Epithelial cell of proximal tubule (primary cell): ENCODE results near the gene RPL7L1. TPM values are rescaled to one million over a fixed set of nuclear protein-coding genes. Genes with fewer than 3 reads are reported as not detected.

Experiments used
- DNase-seq: peaks from one replicate; pipeline ENCODE4 v3.0.0-alpha.2; 2011; ENCODE audit warnings: low read depth
- H3K4me3 ChIP-seq: 2 replicates; pipeline ENCODE4 v1.5.1; 2011; ENCODE audit warnings: low read depth, mild to moderate bottlenecking, low read length
- total RNA-seq: library from RNA; depleted of rRNA; stranded (reverse); fragments of >200 nt; gene quantifications from 2 replicates; pipeline ENCODE4 v1.2.3, GENCODE V29; 2015
- TF ChIP-seq, protein P1 (sequence below): conservative IDR thresholded peaks from 2 replicates; pipeline ENCODE4 v1.5.1; 2012; ENCODE audit warnings: low read depth, mild to moderate bottlenecking, low read length

Gene RPL7L1
- total RNA-seq, 1 donor from 2014 or later = 95.0 TPM

DNA sequence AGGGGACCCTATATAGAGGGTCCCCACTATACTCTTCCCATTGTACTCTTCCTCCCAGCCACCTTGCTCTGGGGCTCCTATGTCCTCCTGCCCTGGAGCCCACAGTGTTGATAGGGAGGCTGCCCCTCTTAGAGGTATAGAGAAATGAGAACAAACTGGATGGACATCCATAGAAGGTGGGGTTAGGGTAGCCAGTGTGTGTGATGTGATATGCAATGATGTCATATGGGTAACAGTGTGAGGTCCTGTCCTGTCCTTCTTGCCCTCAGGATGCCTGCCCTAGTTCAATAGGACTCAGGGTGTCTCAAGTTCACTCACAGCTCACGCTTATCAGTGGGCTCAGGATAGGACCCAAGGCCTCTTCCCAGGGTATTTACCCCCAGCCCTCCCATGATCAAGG, 36.9 kb downstream of the RPL7L1 start:
- H3K4me3 ChIP-seq = no peak overlapping the region
- TF ChIP-seq, protein P1, sequence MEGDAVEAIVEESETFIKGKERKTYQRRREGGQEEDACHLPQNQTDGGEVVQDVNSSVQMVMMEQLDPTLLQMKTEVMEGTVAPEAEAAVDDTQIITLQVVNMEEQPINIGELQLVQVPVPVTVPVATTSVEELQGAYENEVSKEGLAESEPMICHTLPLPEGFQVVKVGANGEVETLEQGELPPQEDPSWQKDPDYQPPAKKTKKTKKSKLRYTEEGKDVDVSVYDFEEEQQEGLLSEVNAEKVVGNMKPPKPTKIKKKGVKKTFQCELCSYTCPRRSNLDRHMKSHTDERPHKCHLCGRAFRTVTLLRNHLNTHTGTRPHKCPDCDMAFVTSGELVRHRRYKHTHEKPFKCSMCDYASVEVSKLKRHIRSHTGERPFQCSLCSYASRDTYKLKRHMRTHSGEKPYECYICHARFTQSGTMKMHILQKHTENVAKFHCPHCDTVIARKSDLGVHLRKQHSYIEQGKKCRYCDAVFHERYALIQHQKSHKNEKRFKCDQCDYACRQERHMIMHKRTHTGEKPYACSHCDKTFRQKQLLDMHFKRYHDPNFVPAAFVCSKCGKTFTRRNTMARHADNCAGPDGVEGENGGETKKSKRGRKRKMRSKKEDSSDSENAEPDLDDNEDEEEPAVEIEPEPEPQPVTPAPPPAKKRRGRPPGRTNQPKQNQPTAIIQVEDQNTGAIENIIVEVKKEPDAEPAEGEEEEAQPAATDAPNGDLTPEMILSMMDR = no peak
- DNase-seq = no peak

GRCh38 chr6:42921801-42922200, 42.4 kb downstream of the RPL7L1 start:
- no peak for DNase-seq
- TF ChIP-seq, protein P1 = no peak
- H3K4me3 ChIP-seq = no peak overlapping the region

- TF ChIP-seq, protein P1 = no peak
- H3K4me3 ChIP-seq = no peak overlapping the region
- no peak for DNase-seq
Measured at GRCh38 chr6:42923666-42924065, 44.2 kb downstream of the RPL7L1 start.

DNA sequence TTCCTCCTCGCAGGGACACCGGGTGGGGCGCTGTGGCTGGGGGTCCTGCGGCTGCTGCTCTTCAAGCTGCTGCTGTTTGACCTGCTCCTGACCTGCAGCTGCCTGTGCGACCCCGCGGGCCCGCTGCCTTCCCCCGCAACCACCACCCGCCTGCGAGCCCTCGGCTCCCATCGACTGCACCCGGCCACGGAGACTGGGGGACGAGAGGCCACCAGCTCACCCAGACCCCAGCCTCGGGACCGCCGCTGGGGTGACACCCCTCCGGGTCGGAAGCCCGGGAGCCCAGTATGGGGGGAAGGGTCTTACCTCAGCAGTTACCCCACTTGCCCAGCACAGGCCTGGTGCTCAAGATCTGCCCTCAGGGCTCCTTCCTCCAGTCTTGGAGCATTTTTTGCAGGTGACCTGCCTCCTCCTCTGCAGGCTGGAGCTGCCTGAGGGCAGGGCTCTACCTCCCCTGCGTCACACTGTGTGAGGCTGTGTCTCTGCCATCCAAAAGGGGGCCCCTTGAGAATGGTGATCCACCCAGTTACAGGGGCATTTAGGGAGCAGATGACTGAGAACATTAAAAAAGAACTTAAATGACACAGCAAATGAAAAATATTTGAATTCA, 45.9 kb downstream of the RPL7L1 start:
- DNase-seq = no peak
- H3K4me3 ChIP-seq = no peak overlapping the region
- TF ChIP-seq, protein P1 = no peak

DNA sequence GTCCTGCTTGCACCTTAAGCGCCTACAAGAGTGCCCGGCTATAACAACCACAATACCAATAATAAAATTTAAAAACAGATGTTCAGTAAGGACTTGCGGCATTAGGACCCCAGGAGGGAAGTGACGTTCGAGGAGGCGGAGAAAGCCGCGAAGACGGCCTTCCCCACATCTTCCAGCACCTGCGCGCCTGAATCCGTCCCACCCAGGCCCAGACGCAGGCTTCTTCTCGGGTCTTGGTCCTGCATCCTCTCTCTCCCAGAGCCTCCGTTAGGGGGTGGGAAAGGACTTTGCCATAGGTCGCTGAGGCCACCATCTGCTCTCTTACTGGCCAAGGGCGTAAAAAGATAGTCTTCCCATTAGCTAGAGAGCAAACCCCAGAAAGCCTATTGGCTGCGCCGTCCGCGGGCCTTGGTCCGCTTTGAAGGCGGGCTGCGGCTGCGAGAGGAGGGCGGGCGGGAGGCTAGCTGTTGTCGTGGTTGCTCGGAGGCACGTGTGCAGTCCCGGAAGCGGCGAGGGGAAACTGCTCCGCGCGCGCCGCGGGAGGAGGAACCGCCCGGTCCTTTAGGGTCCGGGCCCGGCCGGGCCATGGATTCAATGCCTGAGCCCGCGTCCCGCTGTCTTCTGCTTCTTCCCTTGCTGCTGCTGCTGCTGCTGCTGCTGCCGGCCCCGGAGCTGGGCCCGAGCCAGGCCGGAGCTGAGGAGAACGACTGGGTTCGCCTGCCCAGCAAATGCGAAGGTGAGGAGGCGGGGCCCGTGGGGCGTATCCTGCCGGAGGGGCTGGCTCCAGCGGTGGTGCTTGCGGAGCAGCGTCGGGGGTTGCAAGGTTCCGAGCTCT, 49.8 kb downstream of the RPL7L1 start, which contains the start of gene CNPY3:
TSS of gene CNPY3 (plus strand) at position 495 of the 835 bp plus-strand sequence. CDS start at position 586, 91 bp downstream.
- TF ChIP-seq, protein P1 = no peak
- H3K4me3 ChIP-seq = peak within 1 kb of the TSS; percentile 68
- peak; percentile 94 for DNase-seq

GRCh38 chr6:42929821-42930360, 50.5 kb downstream of the RPL7L1 start:
- TF ChIP-seq, protein P1 = no peak
- no peak for DNase-seq

More at GRCh38 chr6:42929821-42930360, 50.5 kb downstream of the RPL7L1 start:
- peak overlapping the region; percentile 68 for H3K4me3 ChIP-seq
